ENCODE results near the gene ZC3H18. TPM values are rescaled to one million over a fixed set of nuclear protein-coding genes. Genes with fewer than 3 reads are reported as not detected.

ZC3H18 gene
- polyA plus RNA-seq, 3 donors: 27.1 to 29.6 (median 29.2) TPM

- DNase-seq (ENCODE audit: low read depth in 3 of 3, low spot score in 2 of 3): no peak
Measured at GRCh38 chr16:88532434-88533241, 37.6 kb upstream of the ZC3H18 start.

- DNase-seq (ENCODE audit: low read depth in 3 of 3, low spot score in 2 of 3): no peak
Measured at GRCh38 chr16:88533381-88533917, 36.8 kb upstream of the ZC3H18 start.

GRCh38 chr16:88533932-88534637, 36.1 kb upstream of the ZC3H18 start:
- DNase-seq (ENCODE audit: low read depth in 3 of 3, low spot score in 2 of 3): no peak

- no peak for DNase-seq (ENCODE audit: low read depth in 3 of 3, low spot score in 2 of 3)
Measured at GRCh38 chr16:88534638-88535190, 35.5 kb upstream of the ZC3H18 start.

- no peak for DNase-seq (ENCODE audit: low read depth in 3 of 3, low spot score in 2 of 3)
Measured at GRCh38 chr16:88535191-88535856, 34.9 kb upstream of the ZC3H18 start.

GRCh38 chr16:88535857-88536222, 34.4 kb upstream of the ZC3H18 start:
- DNase-seq (ENCODE audit: low read depth in 3 of 3, low spot score in 2 of 3): no peak

- no peak for DNase-seq (ENCODE audit: low read depth in 3 of 3, low spot score in 2 of 3)
Measured at GRCh38 chr16:88536510-88536909, 33.7 kb upstream of the ZC3H18 start.

GRCh38 chr16:88536971-88537751, 33.0 kb upstream of the ZC3H18 start:
- no peak for DNase-seq (ENCODE audit: low read depth in 3 of 3, low spot score in 2 of 3)

- DNase-seq (ENCODE audit: low read depth in 3 of 3, low spot score in 2 of 3): no peak
Measured at GRCh38 chr16:88537859-88538258, 32.3 kb upstream of the ZC3H18 start.

GRCh38 chr16:88538366-88539060, 31.7 kb upstream of the ZC3H18 start:
- no peak for DNase-seq (ENCODE audit: low read depth in 3 of 3, low spot score in 2 of 3)

- no peak for DNase-seq (ENCODE audit: low read depth in 3 of 3, low spot score in 2 of 3)
Measured at GRCh38 chr16:88539261-88539651, 30.9 kb upstream of the ZC3H18 start.

- DNase-seq (ENCODE audit: low read depth in 3 of 3, low spot score in 2 of 3): no peak
Measured at GRCh38 chr16:88539652-88540345, 30.4 kb upstream of the ZC3H18 start.

- DNase-seq (ENCODE audit: low read depth in 3 of 3, low spot score in 2 of 3): no peak
Measured at GRCh38 chr16:88540346-88540977, 29.7 kb upstream of the ZC3H18 start.

GRCh38 chr16:88541831-88542616, 28.2 kb upstream of the ZC3H18 start:
- no peak for DNase-seq (ENCODE audit: low read depth in 3 of 3, low spot score in 2 of 3)

- DNase-seq (ENCODE audit: low read depth in 3 of 3, low spot score in 2 of 3): no peak
Measured at GRCh38 chr16:88543230-88543813, 26.9 kb upstream of the ZC3H18 start.

- no peak for DNase-seq (ENCODE audit: low read depth in 3 of 3, low spot score in 2 of 3)
Measured at GRCh38 chr16:88545781-88546180, 24.4 kb upstream of the ZC3H18 start.

GRCh38 chr16:88548131-88548874, 21.9 kb upstream of the ZC3H18 start:
- no peak for DNase-seq (ENCODE audit: low read depth in 3 of 3, low spot score in 2 of 3)
